Endothelial cell of umbilical vein (primary cell): ENCODE measurements around the gene CDKN1C. TPM values are rescaled to one million over a fixed set of nuclear protein-coding genes. Genes with fewer than 3 reads are reported as not detected.

Experiments
- BruUV-seq: library from RNA; stranded (reverse); fragments of 400-500 nt; replicated peaks from 2 replicates; lab custom pipeline; 2021; lab: Mats Ljungman, UMichigan
- CTCF ChIA-PET: fragments of 300-600, 350-600 bp; sonication (Branson Sonifier 250); formaldehyde crosslinking; loops from one replicate; lab custom pipeline; 2021; ENCODE audit warnings: antibody characterized with exemption, inconsistent platforms; lab: Charles Lee
- POLR2A ChIA-PET: fragments of 300-600, 350-600 bp; sonication (Branson Sonifier 250); formaldehyde crosslinking; loops from one replicate; lab custom pipeline; 2021; ENCODE audit warnings: antibody characterized with exemption, inconsistent platforms; lab: Charles Lee
- DNase-seq: peaks from one replicate; pipeline ENCODE4 v3.0.0-alpha.2; 2011; ENCODE audit warnings: low read depth, low spot score
- FAIRE-seq: peaks from 2 replicates; lab custom pipeline; 2011; peaks lifted over from hg19 to GRCh38; lab: Jason Lieb, UNC
- H2AFZ ChIP-seq: 2 replicates; pipeline ENCODE4 v1.6.0; 2012; ENCODE audit warnings: low read depth, low read length, control low read depth, inconsistent platforms
- H3K27ac ChIP-seq: 2 replicates; pipeline ENCODE4 v1.5.1; 2011; ENCODE audit warnings: low read depth, mild to moderate bottlenecking, control low read depth, low read length, moderate library complexity; ENCODE audit not compliant: insufficient read depth
- H3K27me3 ChIP-seq, 2 experiments: 2 replicates each; pipeline versions ENCODE4 v1.6.0 to v1.6.1; 2011; ENCODE audit warnings: low read length in 2 of 2, mixed read lengths in 1 of 2; ENCODE audit not compliant: control insufficient read depth in 2 of 2, insufficient read depth in 2 of 2
- H3K36me3 ChIP-seq, 2 experiments: 2 replicates in 1 of 2; 3 replicates in 1 of 2; pipeline ENCODE4 v1.5.1; 2011; ENCODE audit warnings: low read length in 2 of 2, mild to moderate bottlenecking in 1 of 2, moderate library complexity in 1 of 2; ENCODE audit not compliant: control insufficient read depth in 2 of 2, insufficient read depth in 2 of 2; ENCODE audit errors: extremely low read depth in 1 of 2
- H3K4me1 ChIP-seq: 3 replicates; pipeline ENCODE4 v1.5.1; 2011; ENCODE audit warnings: mild to moderate bottlenecking, low read length; ENCODE audit not compliant: control insufficient read depth, insufficient read depth; ENCODE audit errors: extremely low read depth
- H3K4me2 ChIP-seq: 2 replicates; pipeline ENCODE4 v1.6.1; 2011; ENCODE audit warnings: low read length, control low read depth, mixed read lengths; ENCODE audit not compliant: insufficient read depth
- H3K4me3 ChIP-seq, 3 experiments: fragments of 200-600 bp in 1 of 3; sonication (generic), shearing (Covaris generic) in 1 of 3; replicated peaks in 1 of 3; 2 replicates each; pipeline ENCODE4 v1.5.1; 2011 to 2016; ENCODE audit warnings: control low read depth in 3 of 3, low read length in 3 of 3, mild to moderate bottlenecking in 2 of 3, inconsistent platforms in 1 of 3, low read depth in 1 of 3, moderate library complexity in 1 of 3; ENCODE audit not compliant: insufficient read depth in 1 of 3
- H3K79me2 ChIP-seq: 2 replicates; pipeline ENCODE4 v1.6.0; 2012; ENCODE audit warnings: low read length, inconsistent platforms; ENCODE audit not compliant: control insufficient read depth, insufficient read depth
- H3K9ac ChIP-seq: replicated peaks from 2 replicates; pipeline ENCODE3; 2011; ENCODE audit warnings: low read length, control low read depth; ENCODE audit not compliant: insufficient read depth; ENCODE audit errors: extremely low read depth
- H3K9me1 ChIP-seq: replicated peaks from 3 replicates; pipeline ENCODE4 v1.6.0; 2011; ENCODE audit warnings: mild to moderate bottlenecking, low read length; ENCODE audit not compliant: control insufficient read depth, insufficient read depth; ENCODE audit errors: extremely low read depth
- H3K9me3 ChIP-seq: replicated peaks from 2 replicates; pipeline ENCODE4 v1.5.1; 2012; ENCODE audit warnings: low read length, inconsistent platforms; ENCODE audit not compliant: control insufficient read depth, insufficient read depth
- H4K20me1 ChIP-seq: replicated peaks from 2 replicates; pipeline ENCODE3; 2011; ENCODE audit warnings: mild to moderate bottlenecking, low read length; ENCODE audit not compliant: control insufficient read depth, insufficient read depth; ENCODE audit errors: extremely low read depth
- CTCF ChIP-seq, 2 donors: IDR thresholded peaks; 1 replicate in 1 of 2; 2 replicates in 1 of 2; pipeline ENCODE4 v1.5.1; 2011; ENCODE audit warnings: low read length in 2 of 2, mild to moderate bottlenecking in 2 of 2, moderate library complexity in 2 of 2, control low read depth in 1 of 2, inconsistent platforms in 1 of 2, low read depth in 1 of 2; ENCODE audit not compliant: insufficient read depth in 1 of 2; ENCODE audit errors: extremely low read depth in 1 of 2
- EZH2 ChIP-seq: IDR thresholded peaks from 2 replicates; pipeline ENCODE4 v1.6.1; 2012; ENCODE audit warnings: borderline replicate concordance, low read depth, mild to moderate bottlenecking, moderate library complexity, low read length, inconsistent platforms; ENCODE audit not compliant: severe bottlenecking
- FOS ChIP-seq: IDR thresholded peaks from 2 replicates; pipeline ENCODE4 v1.6.1; 2011; ENCODE audit warnings: mild to moderate bottlenecking, low read length, moderate library complexity, borderline replicate concordance; ENCODE audit not compliant: insufficient read depth
- GATA2 ChIP-seq: IDR thresholded peaks from 2 replicates; pipeline ENCODE4 v1.7.0; 2011; ENCODE audit warnings: low read depth, mild to moderate bottlenecking, moderate library complexity, mixed read lengths, low read length; ENCODE audit not compliant: insufficient read length, insufficient read depth
- JUN ChIP-seq: IDR thresholded peaks from 2 replicates; pipeline ENCODE4 v1.6.1; 2011; ENCODE audit warnings: borderline replicate concordance, low read depth; ENCODE audit not compliant: insufficient read length, insufficient read depth
- MAX ChIP-seq: IDR thresholded peaks from 2 replicates; pipeline ENCODE4 v1.6.1; 2011; ENCODE audit not compliant: insufficient read depth, insufficient read length
- MYC ChIP-seq: IDR thresholded peaks from one replicate; pipeline ENCODE4 v1.6.1; 2011; ENCODE audit warnings: mild to moderate bottlenecking, low read depth, low read length
- POLR2A ChIP-seq: IDR thresholded peaks from 2 replicates; pipeline ENCODE4 v1.6.1; 2012; ENCODE audit warnings: low read depth, mild to moderate bottlenecking, control low read depth, low read length
- POLR2AphosphoS5 ChIP-seq: IDR thresholded peaks from 2 replicates; pipeline ENCODE4 v1.6.1; 2012; ENCODE audit warnings: low read depth, mild to moderate bottlenecking, control low read depth, low read length, moderate library complexity; ENCODE audit not compliant: insufficient read depth
- dilution Hi-C: fragments of 300-500 bp; cut with MboI; formaldehyde crosslinking; loops from one replicate; pipeline ENCODE4 v1.15.0; 2019; ENCODE audit warnings: low sequenced_read_pairs; ENCODE audit not compliant: extremely low pct_ligation_motif_present
- intact Hi-C: fragments of 100-400 bp; cut with micrococcal nuclease; formaldehyde crosslinking; loops from one replicate; pipeline ENCODE4 v1.10.0; 2022
- polyA plus RNA-seq, 4 experiments: library from polyadenylated mRNA; depleted of rRNA in 3 of 4; stranded (reverse) in 3 of 4; unstranded in 1 of 4; fragments of >200 nt; gene quantifications; 2 replicates each; pipeline versions ENCODE4 v1.2.1 to v1.2.3, GENCODE V29; 2011 to 2012; ENCODE audit warnings: missing spikeins in 1 of 4
- total RNA-seq: library from RNA; stranded (reverse); gene quantifications from 2 replicates; pipeline ENCODE4 v1.2.3, GENCODE V29; 2021

Gene CDKN1C
- total and polyA plus RNA-seq, 2 donors (not counting 3 experiments of a cell fraction or from before 2014, with no cell fraction given) = 4.1 to 9.0 TPM

- no peak overlapping the region for H3K4me2 ChIP-seq
- POLR2A ChIA-PET = no interaction called here
- BruUV-seq = no TSS peak
- no peak overlapping the region for H2AFZ ChIP-seq
- H3K79me2 ChIP-seq = no peaks in the 10 kb centered on the region
- peaks cover 25% of the 10 kb centered on the region for H3K4me1 ChIP-seq
- H3K27ac ChIP-seq = no peak overlapping the region
- TF ChIP-seq GATA2 = no peak
- no peak for TF ChIP-seq MYC
- TF ChIP-seq POLR2AphosphoS5 = no peak
- no peak for TF ChIP-seq MAX
- TF ChIP-seq POLR2A = no peak
- TF ChIP-seq CTCF (IDR thresholded peaks at IDR 0.05; ENCODE audit: extremely low read depth in 1 of 2, insufficient read depth in 1 of 2, low read depth in 1 of 2, low read length in 2 of 2) = no peak
- no peak for TF ChIP-seq EZH2
- no peak for TF ChIP-seq JUN
- no peak for TF ChIP-seq FOS
- intact Hi-C loops (no loop called here), dilution Hi-C loops (no loop called here)
- no peak overlapping the region for H3K9ac ChIP-seq
- no peaks in the 10 kb centered on the region for H4K20me1 ChIP-seq
- no peaks in the 10 kb centered on the region for H3K36me3 ChIP-seq
- H3K4me3 ChIP-seq = no peak overlapping the region
- H3K9me3 ChIP-seq = no peaks in the 10 kb centered on the region
- DNase-seq = no peak
- no peaks in the 10 kb centered on the region for H3K27me3 ChIP-seq
- FAIRE-seq = no peak
- no peaks in the 10 kb centered on the region for H3K9me1 ChIP-seq
- CTCF ChIA-PET = interaction anchor here (1.0 to 16.2 kb wide), 2 partner anchors 26 to 360 kb away, joined by 3 to 711 read pairs; no protein-coding TSS in a partner anchor
These were observed 8.4 kb upstream of the CDKN1C start for GRCh38 chr11:2893935-2894334.
